Neuron (in vitro differentiated cells): ENCODE results near the gene CD247.

ENCODE experiments used
- H2AFZ ChIP-seq: one replicate; pipeline ENCODE4 v1.6.1; 2013; ENCODE audit warnings: low read depth, mild to moderate bottlenecking, inconsistent platforms, low read length, moderate library complexity
- H3K27me3 ChIP-seq: one replicate; pipeline ENCODE4 v1.6.1; 2013; ENCODE audit warnings: low read length; ENCODE audit not compliant: insufficient read depth
- H3K36me3 ChIP-seq: one replicate; pipeline ENCODE4 v1.6.1; 2013; ENCODE audit warnings: low read length; ENCODE audit not compliant: insufficient read depth
- H3K4me1 ChIP-seq: one replicate; pipeline ENCODE4 v1.6.1; 2013; ENCODE audit warnings: low read length; ENCODE audit not compliant: insufficient read depth
- H3K4me3 ChIP-seq: 2 replicates; pipeline ENCODE4 v1.5.1; 2013; ENCODE audit warnings: mild to moderate bottlenecking, low read length, moderate library complexity
- H3K9me3 ChIP-seq: one replicate; pipeline ENCODE4 v1.6.1; 2013; ENCODE audit warnings: low read length

The CD247 gene

DNA sequence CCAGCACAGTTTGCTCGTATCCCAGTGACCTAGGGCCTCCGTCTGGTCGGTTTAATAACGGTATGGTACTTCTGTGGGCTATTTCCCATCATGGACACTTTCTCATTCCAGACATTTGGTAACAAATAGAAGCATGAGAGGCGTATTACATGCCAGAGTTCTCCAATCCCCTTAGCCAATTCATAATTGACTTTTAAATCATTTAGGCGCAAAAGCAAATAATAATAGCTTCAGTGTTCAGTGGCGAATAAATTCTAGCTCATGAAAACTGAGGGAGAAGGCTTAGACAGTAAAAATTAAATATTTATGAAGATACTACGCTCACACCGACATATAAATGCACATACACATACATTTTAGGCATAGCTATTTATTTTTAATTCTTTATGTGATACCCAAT, 50.6 kb downstream of the CD247 start:
- H3K27me3 ChIP-seq = no peaks in the 10 kb centered on the region
- no peaks in the 10 kb centered on the region for H3K36me3 ChIP-seq
- H3K4me3 ChIP-seq = no peak overlapping the region
- peaks cover 25% of the 10 kb centered on the region for H3K4me1 ChIP-seq
- H3K9me3 ChIP-seq = no peaks in the 10 kb centered on the region
- H2AFZ ChIP-seq = no peak overlapping the region

DNA sequence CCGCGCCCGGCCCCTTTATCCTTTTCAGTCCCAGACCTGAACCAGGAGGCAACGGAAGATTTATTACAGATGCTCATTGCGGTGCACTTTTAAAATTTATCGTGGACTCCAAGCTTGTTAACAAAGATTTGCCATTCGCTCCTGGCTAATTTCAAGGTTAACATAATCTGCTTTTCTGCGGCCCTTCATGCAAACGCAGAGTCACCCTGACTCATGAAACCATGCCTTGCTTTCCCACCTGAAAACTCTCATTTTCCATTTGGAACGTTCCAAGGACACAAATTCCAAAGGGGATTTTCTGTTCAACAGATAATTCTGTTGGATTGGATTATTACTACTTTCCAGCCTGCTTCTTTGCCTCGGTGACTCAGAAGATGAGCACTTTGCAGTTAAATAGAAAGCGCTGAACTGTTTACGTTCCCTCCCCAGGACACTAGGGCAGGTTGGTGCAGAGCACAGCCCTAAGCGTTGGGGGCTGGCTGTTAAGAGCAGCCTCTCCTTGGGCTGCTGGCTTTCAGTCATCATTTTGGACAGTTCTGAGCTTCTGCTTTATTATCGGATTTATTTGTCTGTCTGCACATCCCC, 51.1 kb downstream of the CD247 start:
- peaks cover 20% of the 10 kb centered on the region for H3K4me1 ChIP-seq
- H3K9me3 ChIP-seq = no peaks in the 10 kb centered on the region
- no peak overlapping the region for H2AFZ ChIP-seq
- H3K4me3 ChIP-seq = no peak overlapping the region
- no peaks in the 10 kb centered on the region for H3K27me3 ChIP-seq
- no peaks in the 10 kb centered on the region for H3K36me3 ChIP-seq

GRCh38 chr1:167465743-167466142, 52.6 kb downstream of the CD247 start:
- Histone ChIP-seq H3K36me3 (no peaks in the 10 kb centered on the region), H2AFZ (no peak overlapping the region), H3K4me1 (peaks cover 20% of the 10 kb centered on the region), H3K9me3 (no peaks in the 10 kb centered on the region), H3K4me3 (no peak overlapping the region), H3K27me3 (no peaks in the 10 kb centered on the region)

GRCh38 chr1:167465018-167465417, 53.3 kb downstream of the CD247 start:
- H3K4me1 ChIP-seq = peaks cover 20% of the 10 kb centered on the region
- H3K4me3 ChIP-seq = no peak overlapping the region
- no peaks in the 10 kb centered on the region for H3K27me3 ChIP-seq
- H3K36me3 ChIP-seq = no peaks in the 10 kb centered on the region
- H3K9me3 ChIP-seq = no peaks in the 10 kb centered on the region
- H2AFZ ChIP-seq = no peak overlapping the region

DNA sequence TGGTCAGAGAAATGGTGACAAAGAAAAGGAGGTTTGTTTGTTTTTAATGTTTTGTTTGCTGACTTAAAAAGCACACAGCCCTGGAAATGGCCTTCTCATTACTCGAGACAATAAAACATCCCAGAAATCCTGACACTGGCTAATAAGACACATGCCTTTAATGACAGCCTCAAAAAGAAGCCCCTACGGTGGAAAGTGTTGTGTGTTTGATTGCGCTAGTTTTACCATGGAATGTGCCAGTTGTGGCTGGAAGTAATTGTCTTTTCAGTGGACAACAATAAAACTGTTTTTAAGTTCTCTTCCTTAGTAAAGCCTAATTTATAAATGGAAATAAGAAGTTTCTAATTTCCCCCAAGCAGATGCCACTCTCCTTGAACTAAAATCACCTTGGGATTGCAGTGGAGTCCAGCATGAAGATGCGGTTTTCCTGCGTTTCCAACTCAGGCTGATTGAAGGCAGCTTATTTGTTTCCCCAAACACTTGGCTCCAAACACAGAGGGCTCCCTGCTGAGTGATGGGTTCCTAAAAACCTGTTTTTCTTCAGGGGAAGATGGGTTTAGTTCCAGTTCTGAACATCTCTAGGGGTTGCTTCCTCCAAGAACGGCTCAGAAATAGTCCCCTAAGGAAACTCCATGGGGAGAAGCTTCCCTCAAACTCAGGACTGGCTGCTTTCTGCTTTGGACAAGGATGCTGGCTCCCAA, 54.3 kb downstream of the CD247 start:
- Histone ChIP-seq H3K4me1 (peaks cover 20% of the 10 kb centered on the region), H2AFZ (no peak overlapping the region), H3K9me3 (no peaks in the 10 kb centered on the region), H3K4me3 (no peak overlapping the region), H3K36me3 (no peaks in the 10 kb centered on the region), H3K27me3 (no peaks in the 10 kb centered on the region)

- peaks cover 20% of the 10 kb centered on the region for H3K4me1 ChIP-seq
- H3K27me3 ChIP-seq = no peaks in the 10 kb centered on the region
- no peaks in the 10 kb centered on the region for H3K36me3 ChIP-seq
- H2AFZ ChIP-seq = no peak overlapping the region
- H3K9me3 ChIP-seq = no peaks in the 10 kb centered on the region
- no peak overlapping the region for H3K4me3 ChIP-seq
Observed at GRCh38 chr1:167463080-167463479, 55.2 kb downstream of the CD247 start.

DNA sequence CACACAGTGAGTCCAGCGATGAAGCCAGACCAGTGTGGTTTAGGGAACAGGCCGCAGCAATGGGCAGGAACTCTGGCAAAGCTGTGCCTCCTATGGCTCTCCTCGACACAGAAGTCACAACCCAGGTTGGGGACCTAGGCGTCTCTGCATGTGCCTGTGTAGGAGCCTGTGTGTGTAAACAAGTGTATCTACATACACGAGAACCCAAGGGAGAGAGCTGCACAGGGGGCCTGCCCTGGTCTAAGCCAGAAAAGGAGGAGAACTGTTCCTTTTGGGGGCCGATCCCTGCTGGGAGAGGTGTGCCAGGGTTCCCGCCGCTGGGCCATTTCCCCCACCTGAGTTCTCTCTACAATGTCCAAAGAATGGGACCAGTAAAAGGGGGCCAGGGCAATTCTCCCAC, 56.0 kb downstream of the CD247 start:
- Histone ChIP-seq H3K4me3 (no peak overlapping the region), H3K27me3 (no peaks in the 10 kb centered on the region), H3K9me3 (no peaks in the 10 kb centered on the region), H2AFZ (no peak overlapping the region), H3K4me1 (peaks cover 18% of the 10 kb centered on the region), H3K36me3 (no peaks in the 10 kb centered on the region)

GRCh38 chr1:167460836-167461235, 57.5 kb downstream of the CD247 start:
- H2AFZ ChIP-seq = no peak overlapping the region
- peaks cover 17% of the 10 kb centered on the region for H3K4me1 ChIP-seq
- no peaks in the 10 kb centered on the region for H3K9me3 ChIP-seq
- H3K27me3 ChIP-seq = no peaks in the 10 kb centered on the region
- no peak overlapping the region for H3K4me3 ChIP-seq
- H3K36me3 ChIP-seq = no peaks in the 10 kb centered on the region

- Histone ChIP-seq H3K9me3 (no peaks in the 10 kb centered on the region), H3K4me3 (no peak overlapping the region), H2AFZ (no peak overlapping the region), H3K4me1 (peaks cover 10% of the 10 kb centered on the region), H3K27me3 (no peaks in the 10 kb centered on the region), H3K36me3 (no peaks in the 10 kb centered on the region)
Observed at GRCh38 chr1:167457936-167458584, 60.3 kb downstream of the CD247 start.

DNA sequence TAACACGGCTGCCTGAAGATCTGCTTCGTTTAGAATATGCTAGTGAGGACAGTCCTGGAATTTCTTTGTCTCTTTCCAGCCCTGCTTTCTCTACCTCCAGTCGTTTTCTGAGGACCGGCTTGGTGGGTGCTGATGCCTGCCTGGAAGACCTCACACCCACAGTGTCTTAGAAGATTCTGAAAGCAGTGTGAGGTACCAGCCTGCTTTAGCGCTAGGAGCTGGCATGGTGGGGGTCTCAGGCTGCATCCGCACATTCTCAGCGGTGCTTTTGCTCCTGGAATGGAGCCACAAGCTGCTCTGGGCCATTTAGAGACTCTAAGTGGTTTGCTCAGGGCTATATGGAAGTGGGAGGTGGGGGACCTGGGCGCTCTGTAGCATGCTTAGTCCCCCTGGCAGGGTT, 61.4 kb downstream of the CD247 start:
- Histone ChIP-seq H3K36me3 (no peaks in the 10 kb centered on the region), H3K27me3 (no peaks in the 10 kb centered on the region), H3K4me1 (peaks cover 13% of the 10 kb centered on the region), H2AFZ (no peak overlapping the region), H3K9me3 (no peaks in the 10 kb centered on the region), H3K4me3 (no peak overlapping the region)

DNA sequence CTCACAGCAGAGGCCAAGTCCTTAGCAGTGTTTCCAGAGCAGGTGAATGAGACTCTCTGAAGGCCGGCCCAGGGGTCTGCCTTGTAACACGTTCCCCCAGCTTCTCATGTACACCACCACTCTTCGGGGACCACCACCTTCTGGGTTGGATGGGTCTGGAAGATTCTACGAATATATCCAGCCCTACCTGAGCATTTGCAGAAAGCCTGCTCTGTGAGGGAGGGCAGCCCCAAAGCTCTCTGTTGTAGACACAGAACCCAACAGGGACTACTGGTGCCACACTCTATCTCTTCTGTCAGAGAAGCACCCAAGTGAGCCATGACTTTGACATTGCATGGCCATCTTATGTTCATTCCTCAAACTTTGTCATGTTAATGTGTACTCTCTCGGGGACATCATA, 61.8 kb downstream of the CD247 start:
- Histone ChIP-seq H2AFZ (no peak overlapping the region), H3K9me3 (no peaks in the 10 kb centered on the region), H3K27me3 (no peaks in the 10 kb centered on the region), H3K4me3 (no peak overlapping the region), H3K4me1 (peaks cover 13% of the 10 kb centered on the region), H3K36me3 (no peaks in the 10 kb centered on the region)

DNA sequence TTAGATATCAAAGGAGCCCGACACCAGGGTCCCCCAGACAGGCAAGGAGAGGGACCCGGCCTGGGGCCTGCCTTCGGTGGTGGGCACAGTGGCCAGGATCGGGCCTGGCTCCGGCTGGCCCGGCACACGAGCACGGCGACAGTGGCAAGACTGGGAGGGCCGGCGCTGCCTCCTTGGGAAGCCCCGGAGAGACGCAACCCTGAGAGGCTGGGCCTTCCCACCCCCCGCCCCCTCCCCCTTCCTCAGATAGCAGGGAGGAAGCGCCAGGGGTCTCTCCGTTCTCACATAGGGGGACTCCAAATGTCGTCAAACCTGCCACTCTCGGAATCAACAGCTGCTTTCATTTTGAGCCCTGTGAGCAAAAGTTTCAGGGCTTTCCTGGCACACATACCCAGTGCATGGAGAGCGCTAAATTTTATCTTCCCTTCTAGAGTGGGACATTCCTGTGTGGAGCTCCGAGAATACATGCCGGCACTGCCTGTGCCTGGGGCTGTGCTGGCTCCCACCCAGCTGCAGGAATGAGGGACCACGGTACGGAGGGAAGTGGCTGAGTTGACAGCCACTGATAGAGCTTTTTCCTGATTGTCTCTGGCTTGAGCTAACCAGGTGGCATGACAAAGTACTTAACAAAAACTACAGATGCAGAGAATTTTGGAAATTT, 62.4 kb downstream of the CD247 start:
- no peak overlapping the region for H2AFZ ChIP-seq
- H3K9me3 ChIP-seq = no peaks in the 10 kb centered on the region
- H3K4me3 ChIP-seq = no peak overlapping the region
- no peaks in the 10 kb centered on the region for H3K36me3 ChIP-seq
- H3K4me1 ChIP-seq = peaks cover 13% of the 10 kb centered on the region
- no peaks in the 10 kb centered on the region for H3K27me3 ChIP-seq
